GM19351 (cell line): Measurements from ENCODE around the gene PAPSS2.
"Not testable (repeated sequence)": the region's sequence is repeated elsewhere in the genome, so short reads cannot be mapped to it uniquely, and the experiment has no call there.

Experiments
- ATAC-seq: cut with Tn5 transposase; IDR thresholded peaks from one replicate; pipeline ENCODE4 v1.9.1; 2021; ENCODE audit warnings: mild to moderate bottlenecking, moderate library complexity; ENCODE audit not compliant: unreplicated experiment

The PAPSS2 gene

GRCh38 chr10:87642486-87642885 lies 17.2 kb upstream of the PAPSS2 start:
- no peak for ATAC-seq

GRCh38 chr10:87642988-87643387 lies 16.7 kb upstream of the PAPSS2 start:
- ATAC-seq, result no peak

DNA sequence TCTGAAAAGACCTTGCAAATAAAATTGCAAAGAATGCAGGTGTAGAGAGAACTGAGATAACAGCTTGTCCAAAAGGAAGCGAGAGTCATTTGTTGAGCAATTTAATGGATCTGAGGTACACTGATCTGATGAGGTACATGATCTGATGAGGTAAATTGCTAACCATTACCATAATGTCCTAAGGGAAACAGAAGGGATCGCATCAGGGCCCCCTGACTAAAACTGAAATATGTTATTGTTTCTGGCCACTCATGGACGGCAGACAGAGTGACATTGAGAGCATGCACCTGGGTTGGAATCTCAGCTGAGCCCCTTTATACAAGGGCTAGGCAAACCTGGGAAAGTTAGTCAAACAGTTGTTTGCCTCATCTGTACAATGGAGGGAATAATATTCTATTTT lies 15.8 kb upstream of the PAPSS2 start:
- ATAC-seq, result no peak

DNA sequence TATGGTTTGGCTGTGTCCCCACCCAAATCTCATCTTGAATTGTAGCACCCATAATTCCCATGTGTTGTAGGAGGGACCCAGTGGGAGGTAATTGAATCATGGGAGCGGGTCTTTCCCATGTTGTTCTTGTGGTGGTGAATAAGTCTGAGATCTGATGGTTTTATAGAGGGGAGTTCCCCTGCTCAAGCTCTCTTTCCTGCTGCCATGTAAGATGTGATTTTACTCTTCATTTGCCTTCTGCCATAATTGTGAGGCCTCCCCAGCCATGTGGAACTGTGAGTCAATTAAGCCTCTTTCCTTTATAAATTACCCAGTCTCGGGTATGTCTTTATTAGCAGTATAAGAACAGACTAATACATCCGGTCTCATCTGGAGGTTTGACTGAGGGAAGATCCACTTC lies 15.2 kb upstream of the PAPSS2 start:
- not testable (repeated sequence) for ATAC-seq

DNA sequence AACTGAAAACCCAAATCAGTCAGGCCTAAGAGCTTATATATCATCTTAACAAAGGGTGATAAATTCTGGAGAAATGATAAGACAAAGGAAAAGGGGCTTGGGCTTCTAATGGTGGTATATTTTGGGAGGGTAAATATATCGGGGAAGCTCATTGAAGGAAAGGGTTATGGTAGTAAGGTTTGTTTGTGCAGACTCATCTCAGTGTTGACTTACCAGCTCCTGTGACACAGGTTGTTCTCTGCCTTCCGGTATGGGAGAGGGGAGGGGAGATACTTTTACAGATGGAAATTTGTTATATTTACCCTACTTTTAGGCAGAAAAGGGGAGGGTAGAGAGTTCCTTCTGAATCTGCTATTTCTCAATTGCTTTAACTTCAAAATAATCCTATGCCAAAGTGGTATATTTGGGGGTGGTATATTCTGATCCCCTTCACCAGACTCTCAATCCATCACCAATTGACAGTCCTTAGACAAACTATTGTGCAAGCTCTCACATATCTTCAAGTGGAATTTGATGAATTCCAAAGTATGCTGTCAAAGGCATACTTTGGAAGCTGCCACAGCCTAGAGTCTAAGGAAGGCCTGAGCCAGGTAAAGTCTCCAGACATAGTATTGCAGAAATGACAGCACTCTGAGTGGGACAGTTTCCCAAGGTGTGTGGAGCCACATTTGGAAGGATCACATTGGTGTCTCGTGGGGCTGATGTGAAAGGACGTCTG lies 13.3 kb upstream of the PAPSS2 start:
- no peak for ATAC-seq

- no peak for ATAC-seq
Observed at GRCh38 chr10:87646935-87647334, 12.7 kb upstream of the PAPSS2 start.

- no peak for ATAC-seq
Observed at GRCh38 chr10:87650838-87651589, 8.7 kb upstream of the PAPSS2 start.

GRCh38 chr10:87651801-87652200 lies 7.9 kb upstream of the PAPSS2 start:
- ATAC-seq, result no peak

DNA sequence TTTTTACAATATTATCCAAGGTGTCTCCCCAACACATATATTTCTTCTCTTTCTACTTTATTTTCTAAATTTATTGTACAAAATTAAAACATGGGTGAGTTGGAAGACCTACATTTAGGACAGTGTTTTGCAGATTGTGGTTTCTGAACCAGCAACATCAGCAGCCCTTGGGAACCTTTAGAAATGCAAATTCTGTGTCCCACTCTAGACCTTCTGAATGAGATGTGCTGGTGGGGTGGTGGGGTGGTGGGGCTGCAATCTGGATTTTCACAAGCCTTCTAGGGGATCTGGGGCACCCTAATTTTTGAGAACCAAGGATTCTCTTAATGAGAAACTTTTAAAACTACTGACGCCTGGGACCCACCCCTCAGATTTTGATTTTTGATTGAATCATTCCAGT lies 7.4 kb upstream of the PAPSS2 start:
- no peak for ATAC-seq

DNA sequence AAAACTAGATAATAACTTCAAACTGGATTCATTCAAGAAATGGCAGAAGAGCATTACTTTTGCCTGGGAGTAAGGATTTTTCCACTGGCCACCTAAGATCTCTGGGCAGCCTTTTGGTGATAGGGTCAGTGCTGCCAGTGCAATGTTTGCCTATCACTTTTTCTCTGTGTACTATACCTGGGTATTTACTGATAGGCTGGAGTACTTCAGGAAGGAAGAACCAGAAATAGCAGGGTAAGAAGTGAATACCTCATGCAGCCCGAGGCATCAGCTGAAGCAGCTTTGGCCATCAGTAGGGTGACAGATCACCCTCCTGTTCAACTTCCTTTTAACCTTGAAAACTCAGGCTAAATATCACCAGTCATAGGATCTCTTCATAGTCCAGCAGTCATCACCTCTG lies 5.5 kb upstream of the PAPSS2 start:
- ATAC-seq, result no peak

DNA sequence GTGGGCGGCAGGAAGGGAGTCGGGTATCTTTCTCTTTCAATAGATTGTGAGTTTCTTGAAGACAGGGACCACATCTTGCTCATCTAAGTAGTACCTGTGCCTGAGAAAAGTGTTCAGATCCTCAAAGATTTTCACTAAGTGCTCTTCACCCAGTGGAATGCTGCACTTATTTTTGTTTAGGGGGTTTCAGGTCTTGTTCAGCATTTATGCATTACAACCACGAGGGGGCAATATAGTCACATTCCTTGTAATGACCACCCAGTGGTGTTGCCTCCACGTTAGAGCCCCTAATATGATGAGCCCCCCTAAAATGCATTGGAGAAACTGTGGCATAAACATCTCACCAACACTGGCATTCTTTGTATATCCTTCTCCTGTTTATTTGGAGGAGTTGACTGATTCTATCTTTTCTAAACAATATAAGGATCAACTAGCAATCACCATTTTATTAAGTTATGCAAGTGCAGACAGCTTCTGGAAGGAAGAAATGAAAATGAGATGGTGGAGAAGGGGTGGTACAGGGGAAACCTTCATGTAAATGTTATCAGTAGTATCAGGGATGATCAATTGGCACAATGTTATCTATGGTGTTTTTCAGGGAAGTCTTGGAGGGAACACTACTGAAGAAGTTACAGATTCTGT lies 3.1 kb upstream of the PAPSS2 start:
- no peak for ATAC-seq

- no peak for ATAC-seq
Observed at GRCh38 chr10:87657371-87657770, 2.3 kb upstream of the PAPSS2 start.

- ATAC-seq, result no peak
Observed at GRCh38 chr10:87658321-87658795, 1.3 kb upstream of the PAPSS2 start.

DNA sequence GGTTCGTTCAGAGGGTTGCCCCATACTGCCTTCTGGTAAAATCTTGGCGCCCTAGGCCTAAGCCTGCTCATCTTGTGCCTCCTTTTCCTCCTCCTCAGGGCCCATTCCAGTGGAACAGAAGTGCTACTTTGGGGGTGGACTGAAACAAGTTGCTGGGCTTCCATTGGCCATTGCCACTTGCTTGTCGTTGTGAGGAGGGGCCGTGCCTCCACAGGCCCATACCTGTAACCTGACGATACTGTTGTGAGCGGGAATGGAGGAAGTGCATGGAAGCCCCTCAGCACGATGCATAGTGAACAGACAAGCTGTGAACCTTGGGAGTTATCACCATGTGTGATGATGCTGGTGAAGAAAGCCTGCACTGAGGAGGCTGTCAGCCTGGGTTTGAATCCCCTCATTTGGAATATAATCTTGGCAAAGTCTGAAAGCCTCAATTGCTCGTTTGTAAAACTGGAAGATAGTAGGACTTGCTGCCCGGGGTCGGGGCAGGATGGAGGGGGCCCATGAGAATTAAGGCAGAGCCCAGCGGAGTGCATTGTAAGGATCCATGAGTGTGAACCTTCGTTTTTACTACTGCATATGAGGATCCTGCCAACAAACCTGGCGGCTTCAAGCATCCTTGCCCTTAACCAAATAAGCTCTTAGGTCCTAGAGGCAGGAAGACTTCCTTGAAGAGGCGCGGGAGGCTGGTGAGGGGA lies 671 bp upstream of the PAPSS2 start:
- no peak for ATAC-seq

GRCh38 chr10:87660484-87661133 lies 931 bp downstream of the PAPSS2 start:
- ATAC-seq, result no peak

- no peak for ATAC-seq
Observed at GRCh38 chr10:87661861-87662785, 2.4 kb downstream of the PAPSS2 start.

GRCh38 chr10:87664276-87664701 lies 4.6 kb downstream of the PAPSS2 start:
- no peak for ATAC-seq

GRCh38 chr10:87667493-87667892 lies 7.8 kb downstream of the PAPSS2 start:
- ATAC-seq, result no peak

- ATAC-seq, result no peak
Observed at GRCh38 chr10:87668324-87669074, 8.8 kb downstream of the PAPSS2 start.
